ENCODE results near the gene TFAP2C.

TFAP2C gene

GRCh38 chr20:56683077-56683865, 54.2 kb downstream of the TFAP2C start:
- TF ChIP-seq, protein P1, sequence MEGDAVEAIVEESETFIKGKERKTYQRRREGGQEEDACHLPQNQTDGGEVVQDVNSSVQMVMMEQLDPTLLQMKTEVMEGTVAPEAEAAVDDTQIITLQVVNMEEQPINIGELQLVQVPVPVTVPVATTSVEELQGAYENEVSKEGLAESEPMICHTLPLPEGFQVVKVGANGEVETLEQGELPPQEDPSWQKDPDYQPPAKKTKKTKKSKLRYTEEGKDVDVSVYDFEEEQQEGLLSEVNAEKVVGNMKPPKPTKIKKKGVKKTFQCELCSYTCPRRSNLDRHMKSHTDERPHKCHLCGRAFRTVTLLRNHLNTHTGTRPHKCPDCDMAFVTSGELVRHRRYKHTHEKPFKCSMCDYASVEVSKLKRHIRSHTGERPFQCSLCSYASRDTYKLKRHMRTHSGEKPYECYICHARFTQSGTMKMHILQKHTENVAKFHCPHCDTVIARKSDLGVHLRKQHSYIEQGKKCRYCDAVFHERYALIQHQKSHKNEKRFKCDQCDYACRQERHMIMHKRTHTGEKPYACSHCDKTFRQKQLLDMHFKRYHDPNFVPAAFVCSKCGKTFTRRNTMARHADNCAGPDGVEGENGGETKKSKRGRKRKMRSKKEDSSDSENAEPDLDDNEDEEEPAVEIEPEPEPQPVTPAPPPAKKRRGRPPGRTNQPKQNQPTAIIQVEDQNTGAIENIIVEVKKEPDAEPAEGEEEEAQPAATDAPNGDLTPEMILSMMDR (IDR thresholded peaks at IDR 0.05; ENCODE audit: insufficient read depth, low read length, poor library complexity, severe bottlenecking) = no peak
- no peak overlapping the region for H3K4me3 ChIP-seq (replicated peaks; ENCODE audit: low read depth, low read length)
- H3K27me3 ChIP-seq (replicated peaks; ENCODE audit: control insufficient read depth, insufficient read depth, low read length) = no peaks in the 10 kb centered on the region; the same call in 1 of the 2 replicates
- DNase-seq (ENCODE audit: extremely low read depth, insufficient read length) = no peak
- H3K36me3 ChIP-seq (ENCODE audit: control insufficient read depth, insufficient read depth, low read length) = no peaks in the 10 kb centered on the region

DNA sequence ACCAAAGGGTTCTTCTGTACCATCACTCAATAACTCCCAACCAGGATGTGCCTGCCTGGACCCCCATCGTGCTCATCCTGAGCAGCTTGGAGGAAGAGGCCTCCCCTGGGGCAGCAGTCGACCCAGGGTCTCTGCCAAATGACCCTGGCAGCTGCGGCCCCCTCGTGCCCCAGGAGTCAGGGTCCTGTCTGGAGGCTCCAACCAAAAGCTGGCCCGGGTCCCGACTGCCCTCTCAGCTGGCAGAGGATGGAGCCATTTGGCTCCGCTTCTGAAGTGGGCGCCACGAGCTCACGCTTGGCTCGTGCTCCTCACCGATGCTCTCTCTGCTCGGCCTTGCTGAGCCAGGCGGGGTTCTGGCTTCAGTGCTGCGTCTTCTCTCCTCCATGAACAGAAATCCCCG, 56.8 kb downstream of the TFAP2C start:
- no peaks in the 10 kb centered on the region for H3K36me3 ChIP-seq (ENCODE audit: control insufficient read depth, insufficient read depth, low read length)
- no peak overlapping the region for H3K4me3 ChIP-seq (replicated peaks; ENCODE audit: low read depth, low read length)
- no peaks in the 10 kb centered on the region for H3K27me3 ChIP-seq (replicated peaks; ENCODE audit: control insufficient read depth, insufficient read depth, low read length)
- TF ChIP-seq, protein P1 (IDR thresholded peaks at IDR 0.05; ENCODE audit: insufficient read depth, low read length, poor library complexity, severe bottlenecking) = no peak
- no peak for DNase-seq (ENCODE audit: extremely low read depth, insufficient read length)

GRCh38 chr20:56687061-56687460, 58.0 kb downstream of the TFAP2C start:
- DNase-seq (ENCODE audit: extremely low read depth, insufficient read length) = no peak
- no peaks in the 10 kb centered on the region for H3K27me3 ChIP-seq (replicated peaks; ENCODE audit: control insufficient read depth, insufficient read depth, low read length)
- no peak overlapping the region for H3K4me3 ChIP-seq (replicated peaks; ENCODE audit: low read depth, low read length)
- TF ChIP-seq, protein P1 (IDR thresholded peaks at IDR 0.05; ENCODE audit: insufficient read depth, low read length, poor library complexity, severe bottlenecking) = no peak
- no peaks in the 10 kb centered on the region for H3K36me3 ChIP-seq (ENCODE audit: control insufficient read depth, insufficient read depth, low read length)

DNA sequence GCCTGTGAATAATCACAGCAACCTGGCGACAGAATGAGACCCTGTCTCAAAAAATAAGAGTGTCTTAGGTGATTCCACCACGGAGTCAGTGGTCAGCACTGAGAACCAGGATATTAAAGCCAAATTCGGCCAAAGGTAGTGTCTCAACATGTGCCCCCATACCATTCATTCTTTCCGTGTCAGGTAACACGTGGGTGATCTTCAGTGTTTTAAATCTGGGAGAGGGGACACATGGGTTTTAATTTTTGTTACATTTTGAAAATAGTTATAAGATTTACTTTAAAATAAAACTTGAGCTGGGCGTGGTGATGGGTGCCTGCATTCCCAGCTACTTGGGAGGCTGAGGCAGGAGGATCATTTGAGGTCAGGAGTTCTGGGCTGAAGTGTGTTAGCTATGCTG, 59.0 kb downstream of the TFAP2C start:
- no peaks in the 10 kb centered on the region for H3K36me3 ChIP-seq (ENCODE audit: control insufficient read depth, insufficient read depth, low read length)

More for the DNA sequence above, 59.0 kb downstream of the TFAP2C start:
- Histone ChIP-seq H3K27me3 (replicated peaks; ENCODE audit: control insufficient read depth, insufficient read depth, low read length) (no peaks in the 10 kb centered on the region), H3K4me3 (replicated peaks; ENCODE audit: low read depth, low read length) (no peak overlapping the region)
- no peak for DNase-seq (ENCODE audit: extremely low read depth, insufficient read length)
- TF ChIP-seq, protein P1 (IDR thresholded peaks at IDR 0.05; ENCODE audit: insufficient read depth, low read length, poor library complexity, severe bottlenecking) = no peak

Measured in GM06990 (cell line).